Activated CD4-positive, alpha-beta memory T cell treated with anti-CD3 and anti-CD28 coated beads for 36 hours (primary cell): Measurements from ENCODE around the gene CLIP4. TPM values are rescaled to one million over a fixed set of nuclear protein-coding genes. Genes with fewer than 3 reads are reported as not detected.
A peak's percentile ranks its signal among the peaks of the same experiment; 100 is the strongest.
"Not testable (repeated sequence)": the region's sequence is repeated elsewhere in the genome, so short reads cannot be mapped to it uniquely, and the experiment has no call there.

Experiments
- CTCF ChIA-PET: fragments of 350-600 bp; sonication (Branson Sonifier 250); formaldehyde crosslinking; loops from one replicate; lab custom pipeline; 2021; ENCODE audit warnings: antibody characterized with exemption, inconsistent platforms; lab: Charles Lee
- POLR2A ChIA-PET: fragments of 350-600 bp; sonication (Branson Sonifier 250); formaldehyde crosslinking; loops from one replicate; lab custom pipeline; 2021; ENCODE audit warnings: antibody characterized with exemption; lab: Charles Lee
- DNase-seq: peaks from one replicate; pipeline ENCODE4 v3.0.0-alpha.2; 2020
- H3K27ac Mint-ChIP-seq: one replicate; pipeline ENCODE4 v1.8.0; 2021; ENCODE audit warnings: mixed read lengths
- H3K27me3 Mint-ChIP-seq: one replicate; pipeline ENCODE4 v1.8.0; 2021; ENCODE audit warnings: mixed read lengths
- H3K36me3 Mint-ChIP-seq: one replicate; pipeline ENCODE4 v1.8.0; 2021; ENCODE audit warnings: mixed read lengths
- H3K4me1 Mint-ChIP-seq: one replicate; pipeline ENCODE4 v1.8.0; 2021; ENCODE audit warnings: low read depth, mixed read lengths
- H3K4me3 Mint-ChIP-seq: one replicate; pipeline ENCODE4 v1.8.0; 2021; ENCODE audit warnings: mild to moderate bottlenecking, mixed read lengths
- H3K9me3 Mint-ChIP-seq: one replicate; pipeline ENCODE4 v1.8.0; 2021; ENCODE audit warnings: mixed read lengths
- intact Hi-C: fragments of 100-400 bp; cut with micrococcal nuclease; formaldehyde crosslinking; loops from one replicate; pipeline ENCODE4 v1.15.1; 2023
- total RNA-seq, 2 experiments: library from RNA; stranded (reverse); gene quantifications; one replicate each; pipeline ENCODE4 v1.2.3, GENCODE V29; 2021

Gene CLIP4
- total RNA-seq, 2 experiments from 2014 or later = 26.5 to 27.9 TPM

- H3K27ac Mint-ChIP-seq, H3K27me3 Mint-ChIP-seq, intact Hi-C loops, H3K36me3 Mint-ChIP-seq, H3K4me1 Mint-ChIP-seq, DNase-seq, H3K9me3 Mint-ChIP-seq, POLR2A ChIA-PET, CTCF ChIA-PET, H3K4me3 Mint-ChIP-seq: not testable (repeated sequence)
Observed at GRCh38 chr2:29107547-29107946, 7.7 kb upstream of the CLIP4 start.

DNA sequence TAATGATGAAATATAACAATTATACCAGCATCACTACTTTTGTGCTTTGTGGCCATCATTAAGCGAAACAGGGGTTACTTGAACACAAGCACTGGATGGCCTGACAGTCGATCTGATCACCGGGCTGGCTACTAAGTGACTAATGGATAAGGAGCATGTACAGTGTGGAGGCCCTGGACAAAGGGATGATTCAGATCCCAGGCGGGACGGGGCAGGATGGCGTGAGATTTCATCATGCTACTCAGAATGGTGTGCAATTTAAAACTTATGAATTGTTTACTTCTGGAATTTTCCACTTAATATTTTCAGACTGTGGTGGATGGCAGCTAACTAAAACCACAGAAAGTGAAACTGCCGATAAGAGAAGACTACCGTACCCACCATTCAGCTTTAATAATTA is 7.0 kb upstream of the CLIP4 start:
- H3K27me3 Mint-ChIP-seq = peaks cover 1% of the 10 kb centered on the region
- H3K4me1 Mint-ChIP-seq = peaks cover 8% of the 10 kb centered on the region
- POLR2A ChIA-PET = no interaction called here
- no peak for DNase-seq
- no peaks in the 10 kb centered on the region for H3K36me3 Mint-ChIP-seq
- no peaks in the 10 kb centered on the region for H3K9me3 Mint-ChIP-seq
- CTCF ChIA-PET = no interaction called here
- H3K27ac Mint-ChIP-seq = no peak overlapping the region
- intact Hi-C loops = no loop called here
- H3K4me3 Mint-ChIP-seq = no peak overlapping the region

GRCh38 chr2:29109246-29109645 is 6.0 kb upstream of the CLIP4 start:
- CTCF ChIA-PET = no interaction called here
- H3K36me3 Mint-ChIP-seq = no peaks in the 10 kb centered on the region

GRCh38 chr2:29110916-29111535 is 4.2 kb upstream of the CLIP4 start:
- H3K27ac Mint-ChIP-seq = no peak overlapping the region
- no peak overlapping the region for H3K4me3 Mint-ChIP-seq
- POLR2A ChIA-PET = no interaction called here
- CTCF ChIA-PET = no interaction called here
- peaks cover 1% of the 10 kb centered on the region for H3K27me3 Mint-ChIP-seq
- H3K4me1 Mint-ChIP-seq = peaks cover 18% of the 10 kb centered on the region
- intact Hi-C loops = loop anchor here (1.0 to 10.0 kb wide), 2 partner anchors 217 to 1314 kb away; partner anchors contain the start of gene WDR43
- H3K36me3 Mint-ChIP-seq = no peaks in the 10 kb centered on the region
- peak; percentile 20 for DNase-seq
- H3K9me3 Mint-ChIP-seq = no peaks in the 10 kb centered on the region

More at GRCh38 chr2:29109246-29109645, 6.0 kb upstream of the CLIP4 start:
- POLR2A ChIA-PET = no interaction called here
- Mint-ChIP-seq H3K27ac (no peak overlapping the region), H3K4me1 (peaks cover 14% of the 10 kb centered on the region), H3K27me3 (peaks cover 1% of the 10 kb centered on the region), H3K4me3 (no peak overlapping the region), H3K9me3 (no peaks in the 10 kb centered on the region)
- no peak for DNase-seq
- intact Hi-C loops = no loop called here

GRCh38 chr2:29112379-29112778 is 2.8 kb upstream of the CLIP4 start:
- POLR2A ChIA-PET = no interaction called here
- Mint-ChIP-seq H3K4me1 (peaks cover 30% of the 10 kb centered on the region), H3K4me3 (no peak overlapping the region), H3K27ac (no peak overlapping the region), H3K36me3 (peaks cover 2% of the 10 kb centered on the region), H3K27me3 (peaks cover 1% of the 10 kb centered on the region), H3K9me3 (no peaks in the 10 kb centered on the region)
- intact Hi-C loops = loop anchor here (10.0 kb wide), 1 partner anchor 1312 kb away; no protein-coding TSS in a partner anchor
- DNase-seq = no peak
- CTCF ChIA-PET = interaction anchor here (1.5 kb wide), 1 partner anchor 18 kb away, joined by 3 read pairs; no protein-coding TSS in a partner anchor

GRCh38 chr2:29113027-29113686 is 2.1 kb upstream of the CLIP4 start:
- no peak overlapping the region for H3K4me3 Mint-ChIP-seq
- intact Hi-C loops = loop anchor here (10.0 kb wide), 1 partner anchor 1312 kb away; no protein-coding TSS in a partner anchor
- ChIA-PET CTCF (interaction anchor here (0.8 to 1.5 kb wide), 2 partner anchors 17 to 33 kb away, joined by 3 read pairs; no protein-coding TSS in a partner anchor), POLR2A (interaction anchor here (7.5 kb wide), 1 partner anchor 17 kb away, joined by 49 read pairs; no protein-coding TSS in a partner anchor)
- peaks cover 2% of the 10 kb centered on the region for H3K36me3 Mint-ChIP-seq
- H3K4me1 Mint-ChIP-seq = peaks cover 38% of the 10 kb centered on the region
- no peak overlapping the region for H3K27ac Mint-ChIP-seq
- H3K27me3 Mint-ChIP-seq = peaks cover 1% of the 10 kb centered on the region
- H3K9me3 Mint-ChIP-seq = no peaks in the 10 kb centered on the region
- no peak for DNase-seq

- no peak overlapping the region for H3K27ac Mint-ChIP-seq
- intact Hi-C loops = loop anchor here (10.0 kb wide), 1 partner anchor 1311 kb away; no protein-coding TSS in a partner anchor
- POLR2A ChIA-PET = interaction anchor here (7.5 kb wide), 1 partner anchor 16 kb away, joined by 49 read pairs; no protein-coding TSS in a partner anchor
Observed at GRCh38 chr2:29113891-29114321, 1.3 kb upstream of the CLIP4 start.

DNA sequence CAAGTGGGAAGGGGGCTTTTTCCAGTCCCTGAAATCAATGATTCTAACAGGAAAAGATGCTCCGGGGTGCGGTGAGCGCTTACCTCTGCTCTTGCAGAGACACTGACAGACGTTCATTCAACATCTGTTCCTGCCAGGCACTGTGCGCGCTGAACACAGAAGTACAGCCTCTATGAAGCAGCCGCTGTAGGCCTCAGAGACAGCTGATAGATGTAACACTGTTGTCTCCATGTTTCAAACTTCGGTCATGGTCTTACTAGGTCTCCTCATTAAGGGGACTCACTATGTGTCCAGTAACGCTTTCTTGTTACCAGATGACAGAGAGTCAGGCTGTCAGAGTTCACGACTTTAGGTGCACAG is 649 bp upstream of the CLIP4 start:
- Mint-ChIP-seq H3K4me3 (peak overlapping the region; percentile 75), H3K9me3 (no peaks in the 10 kb centered on the region), H3K36me3 (peaks cover 2% of the 10 kb centered on the region), H3K27me3 (no peaks in the 10 kb centered on the region), H3K4me1 (peaks cover 49% of the 10 kb centered on the region), H3K27ac (peak overlapping the region; percentile 75)
- ChIA-PET POLR2A (interaction anchor here (7.5 kb wide), 1 partner anchor 15 kb away, joined by 49 read pairs; no protein-coding TSS in a partner anchor), CTCF (no interaction called here)
- intact Hi-C loops = loop anchor here (10.0 kb wide), 1 partner anchor 1310 kb away; no protein-coding TSS in a partner anchor
- no peak for DNase-seq

More at GRCh38 chr2:29113891-29114321, 1.3 kb upstream of the CLIP4 start:
- peaks cover 2% of the 10 kb centered on the region for H3K36me3 Mint-ChIP-seq
- peaks cover 42% of the 10 kb centered on the region for H3K4me1 Mint-ChIP-seq
- no peak for DNase-seq
- CTCF ChIA-PET = interaction anchor here (0.8 to 1.5 kb wide), 2 partner anchors 16 to 33 kb away, joined by 3 read pairs; no protein-coding TSS in a partner anchor
- peaks cover 1% of the 10 kb centered on the region for H3K27me3 Mint-ChIP-seq
- H3K9me3 Mint-ChIP-seq = no peaks in the 10 kb centered on the region
- H3K4me3 Mint-ChIP-seq = peak overlapping the region; percentile 75

- POLR2A ChIA-PET = interaction anchor here (0.7 to 7.5 kb wide), 6 partner anchors 12 to 1227 kb away, joined by 3 to 49 read pairs (median 4); no protein-coding TSS in a partner anchor
- H3K36me3 Mint-ChIP-seq = peaks cover 2% of the 10 kb centered on the region
- CTCF ChIA-PET = interaction anchor here (0.6 to 2.1 kb wide), 6 partner anchors 11 to 1296 kb away, joined by 3 to 14 read pairs (median 4); no protein-coding TSS in a partner anchor
- H3K4me1 Mint-ChIP-seq = peaks cover 58% of the 10 kb centered on the region
- peak overlapping the region; percentile 93 for H3K27ac Mint-ChIP-seq
- DNase-seq = peak; percentile 85
- intact Hi-C loops = loop anchor here (1.0 to 10.0 kb wide), 5 partner anchors 14 to 1309 kb away; partner anchors contain the start of gene YPEL5
- peak overlapping the region; percentile 88 for H3K4me3 Mint-ChIP-seq
- H3K27me3 Mint-ChIP-seq = no peaks in the 10 kb centered on the region
- H3K9me3 Mint-ChIP-seq = no peaks in the 10 kb centered on the region
Observed at GRCh38 chr2:29115797-29116781, 874 bp downstream of the CLIP4 start.

- DNase-seq = no peak
- intact Hi-C loops = loop anchor here (5.0 to 10.0 kb wide), 3 partner anchors 495 to 1307 kb away; partner anchors contain the start of gene YPEL5
- Mint-ChIP-seq H3K9me3 (no peaks in the 10 kb centered on the region), H3K36me3 (peaks cover 5% of the 10 kb centered on the region), H3K27me3 (no peaks in the 10 kb centered on the region), H3K4me3 (no peak overlapping the region), H3K4me1 (peaks cover 58% of the 10 kb centered on the region), H3K27ac (no peak overlapping the region)
- ChIA-PET POLR2A (interaction anchor here (7.5 kb wide), 1 partner anchor 12 kb away, joined by 49 read pairs; no protein-coding TSS in a partner anchor), CTCF (interaction anchor here (1.2 to 2.1 kb wide), 3 partner anchors 12 to 107 kb away, joined by 4 to 14 read pairs (median 5); no protein-coding TSS in a partner anchor)
Observed at GRCh38 chr2:29117636-29118303, 2.6 kb downstream of the CLIP4 start.
